Bronchial epithelial cell (primary cell): Measurements from ENCODE around the gene CHERP. TPM values are rescaled to one million over a fixed set of nuclear protein-coding genes. Genes with fewer than 3 reads are reported as not detected.
"Not testable (repeated sequence)": the region's sequence is repeated elsewhere in the genome, so short reads cannot be mapped to it uniquely, and the experiment has no call there.

Experiments
- DNase-seq: peaks from one replicate; pipeline ENCODE4 v3.0.0-alpha.2; 2010; ENCODE audit warnings: low read depth
- FAIRE-seq: peaks from 2 replicates; lab custom pipeline; 2011; peaks lifted over from hg19 to GRCh38; lab: Jason Lieb, UNC
- H3K27me3 ChIP-seq: 2 replicates; pipeline ENCODE4 v1.5.1; 2011; ENCODE audit warnings: low read length; ENCODE audit not compliant: control insufficient read depth, insufficient read depth
- H3K36me3 ChIP-seq: 2 replicates; pipeline ENCODE4 v1.5.1; 2011; ENCODE audit warnings: low read length; ENCODE audit not compliant: control insufficient read depth, insufficient read depth
- H3K4me3 ChIP-seq: 2 replicates; pipeline ENCODE4 v1.5.1; 2011; ENCODE audit warnings: mild to moderate bottlenecking, low read depth, low read length, control low read depth
- total RNA-seq: library from RNA; depleted of rRNA; stranded (reverse); fragments of >200 nt; gene quantifications from 2 replicates; pipeline ENCODE4 v1.2.1, GENCODE V29; 2014
- TF ChIP-seq, protein P1 (sequence below): IDR thresholded peaks from 2 replicates; pipeline ENCODE4 v1.5.1; 2011; ENCODE audit warnings: mild to moderate bottlenecking, moderate library complexity, low read length, control low read depth, inconsistent platforms; ENCODE audit not compliant: insufficient read depth, severe bottlenecking

The CHERP gene
- total RNA-seq, 1 donor from 2014 or later = 2.4 TPM

DNA sequence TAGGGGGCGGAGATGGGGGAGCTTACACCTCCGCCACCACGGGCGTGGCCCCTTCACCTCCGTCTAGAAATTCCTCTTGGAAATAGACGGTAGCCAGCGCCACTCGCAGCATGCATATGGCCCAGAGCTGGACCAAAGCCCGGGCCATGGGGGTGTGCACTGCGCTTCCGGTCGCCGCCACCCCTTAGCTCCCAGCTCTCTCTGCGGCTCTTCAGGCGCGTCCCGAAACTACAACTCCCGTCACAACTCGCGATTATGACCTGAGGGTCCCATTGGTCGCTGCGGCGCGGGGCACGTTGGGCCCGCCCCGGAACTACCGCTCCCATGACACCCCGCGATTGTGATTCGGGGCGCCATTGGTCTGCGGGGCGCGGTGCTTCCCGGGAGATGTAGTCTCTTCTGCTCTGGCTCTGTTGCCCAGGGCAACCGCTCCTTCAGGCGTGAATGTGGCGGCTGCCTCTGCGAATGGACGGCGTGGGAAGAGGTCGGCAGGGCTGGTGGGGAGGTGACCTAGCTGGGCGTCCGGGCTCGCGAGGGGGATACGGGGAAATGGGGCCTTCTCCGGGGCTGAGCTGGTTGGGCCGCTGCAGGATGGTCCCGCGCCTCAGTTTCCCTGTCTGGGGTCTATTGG is 46.1 kb downstream of the CHERP start, which contains the start of the genes C19orf44 and CALR3:
Gene C19orf44, plus strand, starts transcription at position 413 of the 631 bp plus-strand sequence. CDS start 4,399 bp downstream, outside the sequence.
Gene CALR3, minus strand, starts transcription at position 186 of the 631 bp plus-strand sequence. Its CDS starts 38 bp downstream, at position 148.
- no peaks in the 10 kb centered on the region for H3K27me3 ChIP-seq
- FAIRE-seq (peak; percentile 7), DNase-seq (peak; percentile 94)
- TF ChIP-seq, protein P1, sequence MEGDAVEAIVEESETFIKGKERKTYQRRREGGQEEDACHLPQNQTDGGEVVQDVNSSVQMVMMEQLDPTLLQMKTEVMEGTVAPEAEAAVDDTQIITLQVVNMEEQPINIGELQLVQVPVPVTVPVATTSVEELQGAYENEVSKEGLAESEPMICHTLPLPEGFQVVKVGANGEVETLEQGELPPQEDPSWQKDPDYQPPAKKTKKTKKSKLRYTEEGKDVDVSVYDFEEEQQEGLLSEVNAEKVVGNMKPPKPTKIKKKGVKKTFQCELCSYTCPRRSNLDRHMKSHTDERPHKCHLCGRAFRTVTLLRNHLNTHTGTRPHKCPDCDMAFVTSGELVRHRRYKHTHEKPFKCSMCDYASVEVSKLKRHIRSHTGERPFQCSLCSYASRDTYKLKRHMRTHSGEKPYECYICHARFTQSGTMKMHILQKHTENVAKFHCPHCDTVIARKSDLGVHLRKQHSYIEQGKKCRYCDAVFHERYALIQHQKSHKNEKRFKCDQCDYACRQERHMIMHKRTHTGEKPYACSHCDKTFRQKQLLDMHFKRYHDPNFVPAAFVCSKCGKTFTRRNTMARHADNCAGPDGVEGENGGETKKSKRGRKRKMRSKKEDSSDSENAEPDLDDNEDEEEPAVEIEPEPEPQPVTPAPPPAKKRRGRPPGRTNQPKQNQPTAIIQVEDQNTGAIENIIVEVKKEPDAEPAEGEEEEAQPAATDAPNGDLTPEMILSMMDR = no peak
- peak within 1 kb of the TSS; percentile 91 for H3K4me3 ChIP-seq
- H3K36me3 ChIP-seq = no peaks in the 10 kb centered on the region

DNA sequence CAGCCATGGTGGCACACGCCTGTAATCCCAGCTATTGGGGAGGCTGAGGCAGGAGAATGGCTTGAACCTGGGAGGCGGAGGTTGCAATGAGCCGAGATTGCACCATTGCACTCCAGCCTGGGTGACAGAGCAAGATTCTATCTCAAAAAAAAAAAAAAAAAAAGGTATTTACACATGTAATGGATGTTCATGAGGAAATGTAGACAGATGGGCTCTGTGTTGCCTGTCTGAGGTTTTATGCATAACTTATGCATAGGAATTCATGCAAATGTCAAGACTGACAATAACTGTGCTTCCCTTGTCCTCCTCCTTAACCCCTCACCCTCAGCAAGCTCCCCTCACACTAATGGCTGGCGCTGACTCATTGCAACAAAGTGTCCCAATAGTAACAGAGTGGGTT is 55.8 kb downstream of the CHERP start:
- not testable (repeated sequence) for H3K27me3 ChIP-seq, FAIRE-seq, H3K36me3 ChIP-seq, H3K4me3 ChIP-seq, DNase-seq

DNA sequence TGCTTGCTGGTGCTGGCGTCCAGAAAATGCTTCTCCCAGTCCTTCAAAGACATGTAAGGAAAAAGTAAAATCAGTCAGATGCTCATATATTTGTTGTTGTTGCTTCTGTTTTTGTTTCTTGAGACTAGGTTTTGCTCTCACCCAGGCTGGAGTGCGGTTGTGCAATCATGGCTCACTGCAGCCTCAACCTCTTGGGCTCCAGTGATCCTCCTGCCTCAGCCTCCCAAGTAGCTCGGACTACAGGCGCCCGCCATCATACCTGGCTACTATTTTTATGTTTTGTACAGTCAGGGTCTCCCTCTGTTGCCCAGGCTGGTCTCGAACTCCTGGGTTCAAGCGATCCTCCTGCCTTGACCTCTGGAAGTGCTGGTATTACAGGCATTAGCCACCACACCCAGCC is 59.5 kb downstream of the CHERP start:
- TF ChIP-seq, protein P1 = no peak
- Histone ChIP-seq H3K36me3 (no peaks in the 10 kb centered on the region), H3K4me3 (no peak overlapping the region), H3K27me3 (no peaks in the 10 kb centered on the region)
- FAIRE-seq (no peak), DNase-seq (no peak)

DNA sequence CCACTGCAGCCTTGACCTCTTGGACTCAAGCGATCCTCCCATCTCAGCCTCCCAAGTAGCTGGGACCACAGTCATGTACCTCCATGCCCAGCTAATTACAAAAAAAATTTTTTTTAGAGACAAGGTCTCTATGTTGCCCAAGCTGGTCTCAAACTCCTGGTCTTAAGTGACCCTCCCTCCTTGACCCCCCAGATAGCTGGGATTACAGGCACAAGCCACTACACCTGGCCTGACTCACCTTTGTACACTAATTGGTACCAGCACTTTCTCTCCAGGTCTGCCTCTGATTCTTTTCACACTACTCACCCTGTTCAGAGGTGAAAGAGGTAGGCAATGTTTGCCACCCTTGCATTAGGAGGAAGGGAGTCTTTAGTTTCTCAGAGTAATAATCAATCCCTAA is 64.9 kb downstream of the CHERP start:
- TF ChIP-seq, protein P1 = no peak
- no peak overlapping the region for H3K4me3 ChIP-seq
- no peaks in the 10 kb centered on the region for H3K36me3 ChIP-seq
- H3K27me3 ChIP-seq = no peaks in the 10 kb centered on the region
- no peak for DNase-seq
- no peak for FAIRE-seq

DNA sequence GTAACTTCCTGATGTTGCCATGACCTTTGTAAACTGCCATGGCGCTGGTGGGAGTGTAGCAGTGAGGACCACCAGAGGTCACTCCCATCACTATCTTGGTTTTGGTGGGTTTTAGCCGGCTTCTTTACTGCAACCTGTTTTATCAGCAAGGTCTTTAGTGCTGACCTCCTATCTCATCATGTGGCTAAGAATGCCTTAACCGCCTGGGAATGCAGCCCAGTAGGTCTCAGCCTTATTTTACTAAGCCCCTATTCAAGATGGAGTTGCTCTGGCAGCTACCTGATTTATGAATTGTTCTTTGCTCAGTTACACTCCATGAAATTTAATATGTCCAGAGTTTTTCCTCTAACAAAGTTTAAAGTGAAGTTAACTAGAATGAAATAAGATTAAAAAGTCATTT is 65.8 kb downstream of the CHERP start:
- Histone ChIP-seq H3K27me3 (no peaks in the 10 kb centered on the region), H3K36me3 (no peaks in the 10 kb centered on the region), H3K4me3 (no peak overlapping the region)
- TF ChIP-seq, protein P1 = no peak
- FAIRE-seq (no peak), DNase-seq (no peak)

DNA sequence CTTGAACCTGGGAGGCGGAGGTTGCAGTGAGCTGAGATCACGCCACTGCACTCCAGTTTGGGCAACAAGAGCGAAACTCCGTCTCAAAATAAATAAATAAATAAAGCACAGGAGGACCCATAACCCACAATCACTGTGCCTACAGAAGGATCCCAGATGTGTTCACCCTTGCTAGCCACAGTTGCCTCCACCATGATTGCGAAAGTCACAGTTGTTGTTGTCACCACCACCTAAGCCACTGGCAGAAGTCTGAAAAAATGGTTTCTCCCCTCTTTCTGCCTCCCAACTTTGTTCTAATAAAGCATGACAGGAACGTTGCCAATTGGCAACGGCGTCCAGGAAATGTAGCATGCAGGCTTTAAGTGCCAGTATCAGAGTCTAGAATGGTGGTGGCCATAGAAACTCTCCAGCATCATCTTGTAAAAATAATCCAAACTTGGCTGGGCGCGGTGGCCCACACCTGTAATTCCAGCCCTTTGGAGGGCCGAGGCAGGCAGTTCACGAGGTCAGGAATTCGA is 68.3 kb downstream of the CHERP start:
- Histone ChIP-seq H3K4me3 (no peak overlapping the region), H3K27me3 (no peaks in the 10 kb centered on the region), H3K36me3 (no peaks in the 10 kb centered on the region)
- TF ChIP-seq, protein P1 = no peak
- DNase-seq = no peak
- FAIRE-seq = no peak
